GM19351 (cell line): ENCODE data around the gene RMND5A.
A peak's percentile ranks its signal among the peaks of the same experiment; 100 is the strongest.
"Not testable (repeated sequence)": the region's sequence is repeated elsewhere in the genome, so short reads cannot be mapped to it uniquely, and the experiment has no call there.

Source experiments
- ATAC-seq: cut with Tn5 transposase; IDR thresholded peaks from one replicate; pipeline ENCODE4 v1.9.1; 2021; ENCODE audit warnings: mild to moderate bottlenecking, moderate library complexity; ENCODE audit not compliant: unreplicated experiment

The RMND5A gene

GRCh38 chr2:86714579-86715173 is 5.4 kb upstream of the RMND5A start:
- not testable (repeated sequence) for ATAC-seq

GRCh38 chr2:86719263-86719636 is 841 bp upstream of the RMND5A start:
- not testable (repeated sequence) for ATAC-seq

GRCh38 chr2:86720540-86721320 is 639 bp downstream of the RMND5A start:
- peak; percentile 26 for ATAC-seq

- not testable (repeated sequence) for ATAC-seq
Measured at GRCh38 chr2:86725706-86726105, 5.6 kb downstream of the RMND5A start.

- not testable (repeated sequence) for ATAC-seq
Measured at GRCh38 chr2:86732040-86732525, 12.0 kb downstream of the RMND5A start.

GRCh38 chr2:86732837-86733236 is 12.7 kb downstream of the RMND5A start:
- ATAC-seq: not testable (repeated sequence)

- ATAC-seq: not testable (repeated sequence)
Measured at GRCh38 chr2:86733528-86733927, 13.4 kb downstream of the RMND5A start.

GRCh38 chr2:86734896-86735295 is 14.8 kb downstream of the RMND5A start:
- ATAC-seq: not testable (repeated sequence)

- ATAC-seq: not testable (repeated sequence)
Measured at GRCh38 chr2:86739485-86739884, 19.4 kb downstream of the RMND5A start.

GRCh38 chr2:86739889-86740288 is 19.8 kb downstream of the RMND5A start:
- not testable (repeated sequence) for ATAC-seq

GRCh38 chr2:86741889-86742498 is 21.9 kb downstream of the RMND5A start:
- ATAC-seq: not testable (repeated sequence)

- ATAC-seq: no peak
Measured at GRCh38 chr2:86744152-86744551, 24.1 kb downstream of the RMND5A start.

GRCh38 chr2:86746939-86747338 is 26.8 kb downstream of the RMND5A start:
- ATAC-seq: no peak

- peak; percentile 48 for ATAC-seq
Measured at GRCh38 chr2:86747711-86748639, 27.9 kb downstream of the RMND5A start.

- no peak for ATAC-seq
Measured at GRCh38 chr2:86750240-86750839, 30.2 kb downstream of the RMND5A start.

- ATAC-seq: no peak
Measured at GRCh38 chr2:86751778-86752177, 31.7 kb downstream of the RMND5A start.

GRCh38 chr2:86752934-86753333 is 32.8 kb downstream of the RMND5A start:
- ATAC-seq: no peak

GRCh38 chr2:86753606-86754005 is 33.5 kb downstream of the RMND5A start:
- ATAC-seq: no peak

GRCh38 chr2:86758405-86758804 is 38.3 kb downstream of the RMND5A start:
- no peak for ATAC-seq

GRCh38 chr2:86760371-86760770 is 40.3 kb downstream of the RMND5A start:
- ATAC-seq: no peak
